GM12878 (cell line): ENCODE data around the gene SMARCD1. TPM values are rescaled to one million over a fixed set of nuclear protein-coding genes. Genes with fewer than 3 reads are reported as not detected.

Experiments used
- CBFB ChIP-seq: IDR thresholded peaks from 2 replicates; pipeline ENCODE4 v1.6.1; 2016; ENCODE audit warnings: antibody characterized with exemption, low read depth
- DPF2 ChIP-seq: fragments of 450-650 bp; IDR thresholded peaks from 2 replicates; pipeline ENCODE4 v1.6.1; 2017; ENCODE audit warnings: mild to moderate bottlenecking
- EZH2 ChIP-seq: IDR thresholded peaks from 2 replicates; pipeline ENCODE4 v1.6.1; 2012; ENCODE audit warnings: low read depth, mild to moderate bottlenecking, control low read depth, inconsistent platforms, low read length, borderline replicate concordance; ENCODE audit not compliant: control insufficient read depth
- IKZF1 ChIP-seq: fragments of 450-650 bp; conservative IDR thresholded peaks from 2 replicates; pipeline ENCODE4 v1.6.1; 2017; ENCODE audit warnings: antibody characterized with exemption, mild to moderate bottlenecking
- LARP7 ChIP-seq: fragments of 450-650 bp; IDR thresholded peaks from 2 replicates; pipeline ENCODE4 v1.6.1; 2017; ENCODE audit warnings: mild to moderate bottlenecking
- NFXL1 ChIP-seq: fragments of 450-650 bp; IDR thresholded peaks from 2 replicates; pipeline ENCODE4 v1.6.1; 2017; ENCODE audit warnings: antibody characterized with exemption, mild to moderate bottlenecking, borderline replicate concordance
- PML ChIP-seq: IDR thresholded peaks from 2 replicates; pipeline ENCODE4 v1.6.1; 2012; ENCODE audit warnings: low read length, inconsistent platforms
- RAD21 ChIP-seq: IDR thresholded peaks from 2 replicates; pipeline ENCODE4 v1.6.1; 2011; ENCODE audit warnings: mild to moderate bottlenecking, low read depth, low read length, moderate library complexity; ENCODE audit not compliant: insufficient read depth
- SMAD1 ChIP-seq: fragments of 450-650 bp; IDR thresholded peaks from 2 replicates; pipeline ENCODE4 v1.6.1; 2018; ENCODE audit warnings: mild to moderate bottlenecking, low read depth; ENCODE audit not compliant: partially characterized antibody
- TARDBP ChIP-seq: IDR thresholded peaks from 2 replicates; pipeline ENCODE4 v1.6.1; 2016; ENCODE audit warnings: borderline replicate concordance
- ZNF207 ChIP-seq: fragments of 450-650 bp; IDR thresholded peaks from 2 replicates; pipeline ENCODE4 v1.6.1; 2014; ENCODE audit warnings: antibody characterized with exemption, mild to moderate bottlenecking, borderline replicate concordance
- polyA plus RNA-seq, 11 experiments: library from polyadenylated mRNA; depleted of rRNA in 4 of 11; unstranded in 6 of 11; stranded (reverse) in 5 of 11; fragments of >200 nt; fragmentation: Nextera tagmentation in 4 of 11; fragmentation: Illumina TruSeq in 1 of 11; extraction: Ambion mirVana in 4 of 11; extraction: Trizol in 1 of 11; gene quantifications; 1 replicate in 1 of 11; 2 replicates in 10 of 11; pipeline versions ENCODE4 v1.2.1 to v1.2.3, GENCODE V29; 2011 to 2016; ENCODE audit warnings: inconsistent platforms in 2 of 11, missing spikeins in 2 of 11, low read depth in 1 of 11
- total RNA-seq, 4 experiments: library from RNA; depleted of rRNA in 3 of 4; stranded (reverse); fragments of >200 nt in 3 of 4; fragmentation: Illumina TruSeq in 1 of 4; extraction: Trizol in 1 of 4; gene quantifications; 2 replicates each; pipeline versions ENCODE4 v1.2.1 to v1.2.3, GENCODE V29; 2013 to 2021
- TF ChIP-seq, protein P1 (sequence below): fragments of 450-650 bp; IDR thresholded peaks from 2 replicates; pipeline ENCODE4 v1.6.1; 2017; ENCODE audit warnings: low read depth, mild to moderate bottlenecking, moderate library complexity
- TF ChIP-seq, protein P2 (sequence below): IDR thresholded peaks from 2 replicates; pipeline ENCODE4 v1.6.1; 2012; ENCODE audit warnings: mild to moderate bottlenecking, low read depth, low read length
- TF ChIP-seq, protein P3 (sequence below): fragments of 450-650 bp; IDR thresholded peaks from 2 replicates; pipeline ENCODE4 v1.6.1; 2016; ENCODE audit warnings: mild to moderate bottlenecking
- TF ChIP-seq, protein P4 (sequence below), 3 experiments: IDR thresholded peaks in 2 of 3; conservative IDR thresholded peaks in 1 of 3; 2 replicates each; pipeline ENCODE4 v1.5.1; 2011; ENCODE audit warnings: low read depth in 3 of 3, low read length in 3 of 3, mild to moderate bottlenecking in 3 of 3, control low read depth in 2 of 3, moderate library complexity in 2 of 3, inconsistent platforms in 1 of 3, mixed read lengths in 1 of 3; ENCODE audit not compliant: control insufficient read depth in 2 of 3, insufficient read depth in 1 of 3; ENCODE audit errors: extremely low read depth in 1 of 3
- TF ChIP-seq, protein P5 (sequence below): fragments of 450-650 bp; IDR thresholded peaks from 2 replicates; pipeline ENCODE4 v1.6.1; 2016; ENCODE audit warnings: mild to moderate bottlenecking, moderate library complexity, borderline replicate concordance

SMARCD1 gene
- total and polyA plus RNA-seq, 10 of the 15 experiments (the other 5 are each of a cell fraction or from before 2014, with no cell fraction given) = 1.4 to 92.4 (median 58.9) TPM

DNA sequence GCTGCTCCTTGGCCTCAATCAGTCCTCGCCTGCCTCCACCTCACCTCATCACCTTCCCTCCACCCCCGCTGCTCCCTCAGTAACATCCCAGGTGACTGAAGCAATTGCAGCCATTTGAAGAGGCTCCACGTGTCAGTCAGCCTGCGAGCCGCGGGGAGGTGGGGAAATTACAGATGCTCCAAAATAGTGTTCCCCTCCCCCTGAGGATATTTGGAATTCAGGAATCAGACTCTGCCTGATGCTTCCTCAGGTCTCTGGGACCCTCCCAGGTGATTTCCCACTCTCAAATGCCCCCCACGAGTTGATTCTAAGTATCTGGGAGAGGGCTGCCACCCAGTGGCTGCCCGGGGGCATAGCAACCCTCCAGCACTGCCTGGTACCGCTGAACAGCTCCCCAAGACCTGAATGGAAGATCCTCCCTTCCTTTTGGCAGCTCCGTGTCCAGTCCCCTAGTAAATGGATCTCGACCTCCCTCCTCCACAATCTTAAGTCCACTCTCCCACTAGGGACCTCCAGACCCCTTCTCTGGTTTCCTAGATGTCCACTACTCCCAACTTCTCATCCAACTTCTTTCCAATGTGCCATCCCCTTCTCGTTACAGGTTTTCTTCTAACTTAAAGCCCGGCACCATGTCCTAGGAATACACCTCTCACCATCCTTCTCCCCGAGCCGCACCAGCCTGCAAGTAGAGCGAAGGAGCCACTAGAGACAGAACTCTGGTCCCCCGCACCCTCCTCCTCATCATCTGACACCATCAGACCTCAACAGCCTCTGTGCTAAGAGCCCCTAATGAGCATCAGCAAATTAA lies 29.1 kb upstream of the SMARCD1 start (continued):
- TF ChIP-seq, protein P1, sequence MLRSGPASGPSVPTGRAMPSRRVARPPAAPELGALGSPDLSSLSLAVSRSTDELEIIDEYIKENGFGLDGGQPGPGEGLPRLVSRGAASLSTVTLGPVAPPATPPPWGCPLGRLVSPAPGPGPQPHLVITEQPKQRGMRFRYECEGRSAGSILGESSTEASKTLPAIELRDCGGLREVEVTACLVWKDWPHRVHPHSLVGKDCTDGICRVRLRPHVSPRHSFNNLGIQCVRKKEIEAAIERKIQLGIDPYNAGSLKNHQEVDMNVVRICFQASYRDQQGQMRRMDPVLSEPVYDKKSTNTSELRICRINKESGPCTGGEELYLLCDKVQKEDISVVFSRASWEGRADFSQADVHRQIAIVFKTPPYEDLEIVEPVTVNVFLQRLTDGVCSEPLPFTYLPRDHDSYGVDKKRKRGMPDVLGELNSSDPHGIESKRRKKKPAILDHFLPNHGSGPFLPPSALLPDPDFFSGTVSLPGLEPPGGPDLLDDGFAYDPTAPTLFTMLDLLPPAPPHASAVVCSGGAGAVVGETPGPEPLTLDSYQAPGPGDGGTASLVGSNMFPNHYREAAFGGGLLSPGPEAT = 0 out of 2 replicates have a peak, but pooled peaks have one; percentile 35
- TF ChIP-seq, protein P2, sequence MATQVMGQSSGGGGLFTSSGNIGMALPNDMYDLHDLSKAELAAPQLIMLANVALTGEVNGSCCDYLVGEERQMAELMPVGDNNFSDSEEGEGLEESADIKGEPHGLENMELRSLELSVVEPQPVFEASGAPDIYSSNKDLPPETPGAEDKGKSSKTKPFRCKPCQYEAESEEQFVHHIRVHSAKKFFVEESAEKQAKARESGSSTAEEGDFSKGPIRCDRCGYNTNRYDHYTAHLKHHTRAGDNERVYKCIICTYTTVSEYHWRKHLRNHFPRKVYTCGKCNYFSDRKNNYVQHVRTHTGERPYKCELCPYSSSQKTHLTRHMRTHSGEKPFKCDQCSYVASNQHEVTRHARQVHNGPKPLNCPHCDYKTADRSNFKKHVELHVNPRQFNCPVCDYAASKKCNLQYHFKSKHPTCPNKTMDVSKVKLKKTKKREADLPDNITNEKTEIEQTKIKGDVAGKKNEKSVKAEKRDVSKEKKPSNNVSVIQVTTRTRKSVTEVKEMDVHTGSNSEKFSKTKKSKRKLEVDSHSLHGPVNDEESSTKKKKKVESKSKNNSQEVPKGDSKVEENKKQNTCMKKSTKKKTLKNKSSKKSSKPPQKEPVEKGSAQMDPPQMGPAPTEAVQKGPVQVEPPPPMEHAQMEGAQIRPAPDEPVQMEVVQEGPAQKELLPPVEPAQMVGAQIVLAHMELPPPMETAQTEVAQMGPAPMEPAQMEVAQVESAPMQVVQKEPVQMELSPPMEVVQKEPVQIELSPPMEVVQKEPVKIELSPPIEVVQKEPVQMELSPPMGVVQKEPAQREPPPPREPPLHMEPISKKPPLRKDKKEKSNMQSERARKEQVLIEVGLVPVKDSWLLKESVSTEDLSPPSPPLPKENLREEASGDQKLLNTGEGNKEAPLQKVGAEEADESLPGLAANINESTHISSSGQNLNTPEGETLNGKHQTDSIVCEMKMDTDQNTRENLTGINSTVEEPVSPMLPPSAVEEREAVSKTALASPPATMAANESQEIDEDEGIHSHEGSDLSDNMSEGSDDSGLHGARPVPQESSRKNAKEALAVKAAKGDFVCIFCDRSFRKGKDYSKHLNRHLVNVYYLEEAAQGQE = no peak
- TF ChIP-seq CBFB (no peak), RAD21 (peak; percentile 79), ZNF207 (0 out of 2 replicates have a peak, but pooled peaks have one; percentile 60), LARP7 (no peak), IKZF1 (peak; percentile 41; the same call in 1 of the 2 replicates), SMAD1 (no peak), DPF2 (no peak), NFXL1 (no peak; the same call in 1 of the 2 replicates), TARDBP (no peak), PML (no peak), EZH2 (no peak)
- TF ChIP-seq, protein P3, sequence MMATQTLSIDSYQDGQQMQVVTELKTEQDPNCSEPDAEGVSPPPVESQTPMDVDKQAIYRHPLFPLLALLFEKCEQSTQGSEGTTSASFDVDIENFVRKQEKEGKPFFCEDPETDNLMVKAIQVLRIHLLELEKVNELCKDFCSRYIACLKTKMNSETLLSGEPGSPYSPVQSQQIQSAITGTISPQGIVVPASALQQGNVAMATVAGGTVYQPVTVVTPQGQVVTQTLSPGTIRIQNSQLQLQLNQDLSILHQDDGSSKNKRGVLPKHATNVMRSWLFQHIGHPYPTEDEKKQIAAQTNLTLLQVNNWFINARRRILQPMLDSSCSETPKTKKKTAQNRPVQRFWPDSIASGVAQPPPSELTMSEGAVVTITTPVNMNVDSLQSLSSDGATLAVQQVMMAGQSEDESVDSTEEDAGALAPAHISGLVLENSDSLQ = peak; percentile 79
- TF ChIP-seq, protein P4, sequence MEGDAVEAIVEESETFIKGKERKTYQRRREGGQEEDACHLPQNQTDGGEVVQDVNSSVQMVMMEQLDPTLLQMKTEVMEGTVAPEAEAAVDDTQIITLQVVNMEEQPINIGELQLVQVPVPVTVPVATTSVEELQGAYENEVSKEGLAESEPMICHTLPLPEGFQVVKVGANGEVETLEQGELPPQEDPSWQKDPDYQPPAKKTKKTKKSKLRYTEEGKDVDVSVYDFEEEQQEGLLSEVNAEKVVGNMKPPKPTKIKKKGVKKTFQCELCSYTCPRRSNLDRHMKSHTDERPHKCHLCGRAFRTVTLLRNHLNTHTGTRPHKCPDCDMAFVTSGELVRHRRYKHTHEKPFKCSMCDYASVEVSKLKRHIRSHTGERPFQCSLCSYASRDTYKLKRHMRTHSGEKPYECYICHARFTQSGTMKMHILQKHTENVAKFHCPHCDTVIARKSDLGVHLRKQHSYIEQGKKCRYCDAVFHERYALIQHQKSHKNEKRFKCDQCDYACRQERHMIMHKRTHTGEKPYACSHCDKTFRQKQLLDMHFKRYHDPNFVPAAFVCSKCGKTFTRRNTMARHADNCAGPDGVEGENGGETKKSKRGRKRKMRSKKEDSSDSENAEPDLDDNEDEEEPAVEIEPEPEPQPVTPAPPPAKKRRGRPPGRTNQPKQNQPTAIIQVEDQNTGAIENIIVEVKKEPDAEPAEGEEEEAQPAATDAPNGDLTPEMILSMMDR (IDR thresholded peaks at IDR 0.05 in 2 of 3, conservative IDR thresholded peaks at IDR 0.05 in 1 of 3; ENCODE audit: control insufficient read depth in 2 of 3, extremely low read depth in 1 of 3, insufficient read depth in 1 of 3, low read depth in 3 of 3, low read length in 3 of 3) = peak; percentile 81 to 98 (median 96)
- TF ChIP-seq, protein P5, sequence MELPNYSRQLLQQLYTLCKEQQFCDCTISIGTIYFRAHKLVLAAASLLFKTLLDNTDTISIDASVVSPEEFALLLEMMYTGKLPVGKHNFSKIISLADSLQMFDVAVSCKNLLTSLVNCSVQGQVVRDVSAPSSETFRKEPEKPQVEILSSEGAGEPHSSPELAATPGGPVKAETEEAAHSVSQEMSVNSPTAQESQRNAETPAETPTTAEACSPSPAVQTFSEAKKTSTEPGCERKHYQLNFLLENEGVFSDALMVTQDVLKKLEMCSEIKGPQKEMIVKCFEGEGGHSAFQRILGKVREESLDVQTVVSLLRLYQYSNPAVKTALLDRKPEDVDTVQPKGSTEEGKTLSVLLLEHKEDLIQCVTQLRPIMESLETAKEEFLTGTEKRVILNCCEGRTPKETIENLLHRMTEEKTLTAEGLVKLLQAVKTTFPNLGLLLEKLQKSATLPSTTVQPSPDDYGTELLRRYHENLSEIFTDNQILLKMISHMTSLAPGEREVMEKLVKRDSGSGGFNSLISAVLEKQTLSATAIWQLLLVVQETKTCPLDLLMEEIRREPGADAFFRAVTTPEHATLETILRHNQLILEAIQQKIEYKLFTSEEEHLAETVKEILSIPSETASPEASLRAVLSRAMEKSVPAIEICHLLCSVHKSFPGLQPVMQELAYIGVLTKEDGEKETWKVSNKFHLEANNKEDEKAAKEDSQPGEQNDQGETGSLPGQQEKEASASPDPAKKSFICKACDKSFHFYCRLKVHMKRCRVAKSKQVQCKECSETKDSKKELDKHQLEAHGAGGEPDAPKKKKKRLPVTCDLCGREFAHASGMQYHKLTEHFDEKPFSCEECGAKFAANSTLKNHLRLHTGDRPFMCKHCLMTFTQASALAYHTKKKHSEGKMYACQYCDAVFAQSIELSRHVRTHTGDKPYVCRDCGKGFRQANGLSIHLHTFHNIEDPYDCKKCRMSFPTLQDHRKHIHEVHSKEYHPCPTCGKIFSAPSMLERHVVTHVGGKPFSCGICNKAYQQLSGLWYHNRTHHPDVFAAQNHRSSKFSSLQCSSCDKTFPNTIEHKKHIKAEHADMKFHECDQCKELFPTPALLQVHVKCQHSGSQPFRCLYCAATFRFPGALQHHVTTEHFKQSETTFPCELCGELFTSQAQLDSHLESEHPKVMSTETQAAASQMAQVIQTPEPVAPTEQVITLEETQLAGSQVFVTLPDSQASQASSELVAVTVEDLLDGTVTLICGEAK = no peak
